Endothelial cell of hepatic sinusoid (primary cell): ENCODE results near the gene SHISA7.
"Not testable (repeated sequence)": the region's sequence is repeated elsewhere in the genome, so short reads cannot be mapped to it uniquely, and the experiment has no call there.

Experiments used
- in situ Hi-C: cut with HindIII; loops from 2 replicates; pipeline ENCODE4 v1.10.0; 2017; ENCODE audit warnings: low sequenced_read_pairs

SHISA7 gene

GRCh38 chr19:55448175-55448490 is 5.0 kb upstream of the SHISA7 start:
- in situ Hi-C loops = not testable (repeated sequence)

- in situ Hi-C loops = no loop called here
These were observed 4.5 kb upstream of the SHISA7 start for GRCh38 chr19:55447421-55448174.

- in situ Hi-C loops = no loop called here
These were observed 3.0 kb upstream of the SHISA7 start for GRCh38 chr19:55446060-55446459.

GRCh38 chr19:55444646-55445045 is 1.5 kb upstream of the SHISA7 start:
- in situ Hi-C loops = no loop called here

- in situ Hi-C loops = no loop called here
These were observed 852 bp upstream of the SHISA7 start for GRCh38 chr19:55443824-55444480.

- in situ Hi-C loops = no loop called here
These were observed 633 bp downstream of the SHISA7 start for GRCh38 chr19:55442372-55442961.

- in situ Hi-C loops = no loop called here
These were observed 1.3 kb downstream of the SHISA7 start for GRCh38 chr19:55441692-55442321.

- in situ Hi-C loops = no loop called here
These were observed 1.8 kb downstream of the SHISA7 start for GRCh38 chr19:55441319-55441691.

GRCh38 chr19:55440411-55441105 is 2.5 kb downstream of the SHISA7 start:
- in situ Hi-C loops = no loop called here

GRCh38 chr19:55439052-55439451 is 4.0 kb downstream of the SHISA7 start:
- in situ Hi-C loops = no loop called here

GRCh38 chr19:55437410-55437809 is 5.7 kb downstream of the SHISA7 start:
- in situ Hi-C loops = no loop called here

GRCh38 chr19:55436847-55437246 is 6.3 kb downstream of the SHISA7 start:
- in situ Hi-C loops = no loop called here

GRCh38 chr19:55435020-55435419 is 8.1 kb downstream of the SHISA7 start:
- in situ Hi-C loops = no loop called here

GRCh38 chr19:55434356-55434919 is 8.7 kb downstream of the SHISA7 start:
- in situ Hi-C loops = no loop called here

GRCh38 chr19:55433292-55433691 is 9.8 kb downstream of the SHISA7 start:
- in situ Hi-C loops = no loop called here

GRCh38 chr19:55432241-55432959 is 10.7 kb downstream of the SHISA7 start:
- in situ Hi-C loops = no loop called here

GRCh38 chr19:55431183-55431582 is 11.9 kb downstream of the SHISA7 start:
- in situ Hi-C loops = no loop called here

- in situ Hi-C loops = no loop called here
These were observed 17.1 kb downstream of the SHISA7 start for GRCh38 chr19:55426042-55426441.

- in situ Hi-C loops = no loop called here
These were observed 18.6 kb downstream of the SHISA7 start for GRCh38 chr19:55424518-55424917.
